Kidney (tissue), 14 donors: ENCODE results near the gene PLD6. TPM values are rescaled to one million over a fixed set of nuclear protein-coding genes. Genes with fewer than 3 reads are reported as not detected.

Source experiments
- DNase-seq, 5 donors: peaks; one replicate each; pipeline ENCODE4 v3.0.0-alpha.2; 2013 to 2020
- FAIRE-seq: peaks from 2 replicates; lab custom pipeline; 2012; peaks lifted over from hg19 to GRCh38; lab: Jason Lieb, UNC
- H3K27ac ChIP-seq, 2 donors: one replicate each; pipeline ENCODE4 v1.7.0; 2013; ENCODE audit warnings: low read depth in 2 of 2, low read length in 2 of 2, inconsistent platforms in 1 of 2
- H3K27me3 ChIP-seq: one replicate; pipeline ENCODE4 v1.7.1; 2013; ENCODE audit warnings: low read length, inconsistent platforms; ENCODE audit not compliant: control insufficient read depth, insufficient read depth
- H3K36me3 ChIP-seq, 3 donors: one replicate each; pipeline versions ENCODE4 v1.7.0 to v1.7.1; 2013; ENCODE audit warnings: low read length in 3 of 3, control low read depth in 1 of 3, inconsistent platforms in 1 of 3; ENCODE audit not compliant: insufficient read depth in 3 of 3, control insufficient read depth in 2 of 3
- H3K4me1 ChIP-seq, 3 donors: one replicate each; pipeline versions ENCODE4 v1.7.0 to v1.7.1; 2013; ENCODE audit warnings: low read length in 3 of 3, inconsistent platforms in 1 of 3, low read depth in 1 of 3; ENCODE audit not compliant: control insufficient read depth in 2 of 3, insufficient read depth in 2 of 3
- H3K4me3 ChIP-seq, 3 donors: one replicate each; pipeline versions ENCODE4 v1.7.0 to v1.8.1; 2013; ENCODE audit warnings: low read length in 3 of 3, control low read depth in 1 of 3, inconsistent platforms in 1 of 3
- H3K9ac ChIP-seq, 3 donors: one replicate each; pipeline versions ENCODE4 v1.7.0 to v1.7.1; 2013; ENCODE audit warnings: low read length in 3 of 3, control low read depth in 1 of 3, inconsistent platforms in 1 of 3
- H3K9me3 ChIP-seq, 3 donors: one replicate each; pipeline versions ENCODE4 v1.7.0 to v1.7.1; 2013; ENCODE audit warnings: low read length in 3 of 3, control low read depth in 1 of 3, inconsistent platforms in 1 of 3; ENCODE audit not compliant: control insufficient read depth in 2 of 3, insufficient read depth in 1 of 3
- intact Hi-C: fragments of 100-400 bp; cut with DNase I; formaldehyde crosslinking; loops from one replicate; pipeline ENCODE4 v1.11.1; 2022
- polyA plus RNA-seq: library from polyadenylated mRNA; stranded (reverse); fragments of 350-450 nt; fragmentation: Illumina TruSeq; extraction: RNeasy Lipid Tissue Mini Kit (QIAGEN cat#74804); gene quantifications from one replicate; pipeline ENCODE4 v1.2.3, GENCODE V29; 2014; ENCODE audit warnings: low read depth, low replicate concordance; ENCODE audit not compliant: insufficient read depth
- total RNA-seq: library from RNA; stranded (reverse); fragmentation: NEBNext Ultra II Directional; extraction: Animal tissue kit (Norgen Biotek cat#: 25700); gene quantifications from one replicate; pipeline ENCODE4 v1.2.1, GENCODE V29; 2021
- TF ChIP-seq, protein P1 (sequence below): IDR thresholded peaks from 3 replicates; pipeline ENCODE4 v1.5.1; 2012; ENCODE audit warnings: mild to moderate bottlenecking, moderate library complexity, borderline replicate concordance; ENCODE audit not compliant: insufficient read depth; ENCODE audit errors: extremely low read depth
- donor health status: control.
- donor health status: control.
- donor health status: control.
- donor health status: control.
- donor health status: control.
- donor health status: DM: yes; HTN: yes; CAD: no.
- donor health status: Normal renal cell carcinoma (clear cell type).

The PLD6 gene
- total and polyA plus RNA-seq, 2 donors from 2014 or later, result 2.9 to 3.7 TPM

DNA sequence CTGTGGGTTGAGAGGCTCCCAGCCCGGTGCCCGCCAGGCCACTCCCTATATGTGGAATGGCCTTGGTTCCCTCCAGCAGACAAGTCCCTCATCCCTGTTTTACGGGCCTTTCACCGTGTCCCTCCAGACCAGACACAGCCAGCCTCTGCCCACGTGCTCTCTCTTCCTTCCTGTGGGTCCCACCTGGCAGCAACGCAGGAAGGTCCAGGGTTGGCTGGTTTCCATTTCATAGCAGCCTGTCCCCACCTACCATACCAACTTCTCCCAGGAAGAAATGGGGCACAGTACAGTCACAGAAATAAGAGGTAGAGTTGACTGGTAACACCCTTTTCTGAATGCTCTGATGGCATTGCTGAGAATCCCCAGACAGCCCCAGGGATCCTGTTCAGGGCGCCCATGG is 34.9 kb downstream of the PLD6 start:
- no peak overlapping the region for H3K9ac ChIP-seq
- H3K9me3 ChIP-seq, result no peaks in the 10 kb centered on the region
- H3K4me1 ChIP-seq, result peaks cover 0 to 7% (median 0%) of the 10 kb centered on the region in 3 donors
- H3K27me3 ChIP-seq, result no peaks in the 10 kb centered on the region
- no peak for DNase-seq
- FAIRE-seq, result no peak
- no peak overlapping the region for H3K4me3 ChIP-seq
- no peak overlapping the region for H3K27ac ChIP-seq
- peaks cover 3 to 71% (median 40%) of the 10 kb centered on the region in 3 donors for H3K36me3 ChIP-seq
- intact Hi-C loops, result no loop called here
- TF ChIP-seq, protein P1, sequence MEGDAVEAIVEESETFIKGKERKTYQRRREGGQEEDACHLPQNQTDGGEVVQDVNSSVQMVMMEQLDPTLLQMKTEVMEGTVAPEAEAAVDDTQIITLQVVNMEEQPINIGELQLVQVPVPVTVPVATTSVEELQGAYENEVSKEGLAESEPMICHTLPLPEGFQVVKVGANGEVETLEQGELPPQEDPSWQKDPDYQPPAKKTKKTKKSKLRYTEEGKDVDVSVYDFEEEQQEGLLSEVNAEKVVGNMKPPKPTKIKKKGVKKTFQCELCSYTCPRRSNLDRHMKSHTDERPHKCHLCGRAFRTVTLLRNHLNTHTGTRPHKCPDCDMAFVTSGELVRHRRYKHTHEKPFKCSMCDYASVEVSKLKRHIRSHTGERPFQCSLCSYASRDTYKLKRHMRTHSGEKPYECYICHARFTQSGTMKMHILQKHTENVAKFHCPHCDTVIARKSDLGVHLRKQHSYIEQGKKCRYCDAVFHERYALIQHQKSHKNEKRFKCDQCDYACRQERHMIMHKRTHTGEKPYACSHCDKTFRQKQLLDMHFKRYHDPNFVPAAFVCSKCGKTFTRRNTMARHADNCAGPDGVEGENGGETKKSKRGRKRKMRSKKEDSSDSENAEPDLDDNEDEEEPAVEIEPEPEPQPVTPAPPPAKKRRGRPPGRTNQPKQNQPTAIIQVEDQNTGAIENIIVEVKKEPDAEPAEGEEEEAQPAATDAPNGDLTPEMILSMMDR, result no peak

DNA sequence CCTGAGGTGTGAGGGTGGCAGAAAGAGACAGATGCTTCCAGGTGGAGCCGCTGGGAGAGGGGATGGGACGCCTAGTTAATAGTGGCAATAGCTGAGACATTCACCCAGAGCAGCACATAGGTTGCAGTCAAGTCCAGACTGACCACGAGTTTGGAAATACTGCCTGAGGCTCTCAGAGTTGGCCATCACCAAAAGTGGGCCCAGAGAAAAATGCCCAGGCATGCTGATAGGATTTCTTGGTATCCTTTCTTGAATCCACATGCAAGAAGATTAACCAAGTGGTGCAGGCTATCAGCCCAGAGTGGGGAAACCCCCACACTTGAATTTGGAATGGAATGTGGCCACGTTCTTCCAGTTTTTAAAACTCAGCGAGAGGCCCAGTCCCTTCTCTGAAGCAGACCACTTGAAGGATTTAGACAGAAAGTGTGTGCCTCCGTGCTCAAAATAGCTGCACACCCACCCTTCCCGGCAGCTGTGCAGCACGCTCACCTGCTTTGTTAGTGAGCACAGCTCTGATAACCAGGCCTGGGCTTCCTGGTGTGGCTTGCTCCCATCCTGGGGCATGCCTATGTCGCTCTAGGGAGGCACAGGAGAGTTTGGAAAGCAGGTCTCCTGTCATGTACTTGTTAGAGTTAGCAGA is 35.7 kb downstream of the PLD6 start:
- Histone ChIP-seq H3K27me3 (no peaks in the 10 kb centered on the region), H3K36me3 (peaks cover 3 to 68% (median 36%) of the 10 kb centered on the region in 3 donors), H3K9me3 (no peaks in the 10 kb centered on the region), H3K4me3 (no peak overlapping the region), H3K4me1 (peaks cover 0 to 7% (median 0%) of the 10 kb centered on the region in 3 donors), H3K9ac (no peak overlapping the region), H3K27ac (no peak overlapping the region)
- intact Hi-C loops, result no loop called here
- DNase-seq (no peak), FAIRE-seq (no peak)
- TF ChIP-seq, protein P1, result no peak

DNA sequence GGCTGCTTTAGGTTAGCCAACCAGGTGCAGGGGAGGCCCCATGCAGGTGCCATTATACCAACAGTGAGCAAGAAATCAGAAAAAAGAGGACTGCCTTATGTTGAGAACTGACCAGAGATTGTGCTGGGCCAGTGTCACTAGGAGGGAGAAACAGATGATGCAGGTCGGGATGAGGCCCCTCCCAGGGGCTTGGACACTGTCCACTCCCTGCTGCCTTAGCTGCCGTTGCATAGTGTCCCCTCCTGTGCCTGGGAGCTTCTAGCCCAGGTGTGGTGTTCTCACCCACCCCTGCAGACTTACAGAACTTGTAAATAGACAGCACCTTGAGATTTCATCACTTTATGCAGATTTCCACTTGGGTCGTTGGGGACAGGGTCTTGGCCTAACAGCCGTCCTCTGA is 36.7 kb downstream of the PLD6 start:
- Histone ChIP-seq H3K9me3 (no peaks in the 10 kb centered on the region), H3K27ac (no peak overlapping the region), H3K27me3 (no peaks in the 10 kb centered on the region), H3K36me3 (peaks cover 5 to 61% (median 34%) of the 10 kb centered on the region in 3 donors), H3K4me1 (peaks cover 0 to 7% (median 0%) of the 10 kb centered on the region in 3 donors), H3K4me3 (no peak overlapping the region), H3K9ac (no peak overlapping the region)
- DNase-seq, result no peak
- FAIRE-seq, result no peak
- TF ChIP-seq, protein P1, result no peak
- intact Hi-C loops, result no loop called here
